SK-N-MC (cell line): ENCODE data around the gene KIAA0040.
"Not testable (repeated sequence)": the region's sequence is repeated elsewhere in the genome, so short reads cannot be mapped to it uniquely, and the experiment has no call there.

Source experiments
- DNase-seq: peaks from one replicate; pipeline ENCODE4 v3.0.0-alpha.2; 2011; ENCODE audit warnings: low read depth, low spot score
- H3K27ac ChIP-seq: fragments of 200-600 bp; sonication (generic); 2 replicates; pipeline ENCODE4 v1.5.1; 2016; ENCODE audit warnings: mixed run types
- H3K36me3 ChIP-seq: fragments of 200-600 bp; sonication (generic); 2 replicates; pipeline ENCODE4 v1.6.1; 2017; ENCODE audit warnings: antibody characterized with exemption, low read length, mixed read lengths; ENCODE audit not compliant: insufficient read depth
- H3K4me3 ChIP-seq: fragments of 200-600 bp; sonication (generic); 2 replicates; pipeline ENCODE4 v1.5.1; 2016
- H3K9ac ChIP-seq: fragments of 200-600 bp; sonication (generic); 2 replicates; pipeline ENCODE4 v1.8.0; 2017; ENCODE audit warnings: mixed run types, mixed read lengths; ENCODE audit not compliant: insufficient read length
- H3K9me3 ChIP-seq: fragments of 200-600 bp; sonication (generic); 2 replicates; pipeline ENCODE4 v1.6.1; 2017; ENCODE audit warnings: low read depth, mild to moderate bottlenecking, antibody characterized with exemption, low read length, moderate library complexity, mixed read lengths
- EZH2 ChIP-seq: fragments of 200-600 bp; sonication (generic); IDR thresholded peaks from one replicate; pipeline ENCODE4 v1.6.1; 2017; ENCODE audit warnings: antibody characterized with exemption
- FOXP2 ChIP-seq: optimal IDR thresholded peaks from 2 replicates; pipeline ENCODE3; 2011; ENCODE audit warnings: mild to moderate bottlenecking, moderate library complexity; ENCODE audit not compliant: insufficient read depth; ENCODE audit errors: extremely low read length, control extremely low read depth
- POLR2AphosphoS5 ChIP-seq: IDR thresholded peaks from 2 replicates; pipeline ENCODE4 v1.6.1; 2012; ENCODE audit warnings: mild to moderate bottlenecking, low read depth, low read length, borderline replicate concordance

The KIAA0040 gene

DNA sequence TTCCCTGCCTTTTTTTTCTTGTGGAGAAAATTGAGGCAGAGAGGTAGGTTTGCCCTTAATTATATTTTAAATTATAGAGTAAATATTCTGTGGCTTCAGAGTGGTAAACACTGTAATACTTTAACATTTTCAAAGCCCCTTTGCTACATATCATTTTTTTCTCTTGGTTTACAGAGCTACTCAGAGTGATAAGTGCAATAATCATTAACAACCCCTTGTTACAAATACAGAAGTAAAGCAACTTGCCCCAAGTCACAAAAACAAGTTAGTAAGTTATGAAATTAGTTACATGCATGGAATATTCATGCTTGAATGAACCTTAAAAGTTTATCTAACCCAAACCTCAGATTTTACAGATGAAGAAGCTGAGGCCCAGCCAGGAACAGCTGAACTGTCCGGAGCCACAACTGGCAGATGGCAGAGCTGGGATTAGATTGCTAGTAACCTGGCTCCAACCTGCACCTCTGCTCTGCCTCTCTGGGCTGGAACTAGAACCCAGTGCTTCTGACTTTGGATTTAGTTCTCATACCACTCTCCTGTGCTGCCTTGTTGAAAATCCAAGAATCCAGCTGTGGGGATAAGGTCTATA lies 76.3 kb downstream of the KIAA0040 start:
- Histone ChIP-seq H3K27ac (no peak overlapping the region), H3K4me3 (no peak overlapping the region), H3K9ac (no peak overlapping the region), H3K9me3 (no peaks in the 10 kb centered on the region), H3K36me3 (no peaks in the 10 kb centered on the region)
- no peak for DNase-seq
- TF ChIP-seq FOXP2 (no peak), POLR2AphosphoS5 (no peak), EZH2 (no peak)

DNA sequence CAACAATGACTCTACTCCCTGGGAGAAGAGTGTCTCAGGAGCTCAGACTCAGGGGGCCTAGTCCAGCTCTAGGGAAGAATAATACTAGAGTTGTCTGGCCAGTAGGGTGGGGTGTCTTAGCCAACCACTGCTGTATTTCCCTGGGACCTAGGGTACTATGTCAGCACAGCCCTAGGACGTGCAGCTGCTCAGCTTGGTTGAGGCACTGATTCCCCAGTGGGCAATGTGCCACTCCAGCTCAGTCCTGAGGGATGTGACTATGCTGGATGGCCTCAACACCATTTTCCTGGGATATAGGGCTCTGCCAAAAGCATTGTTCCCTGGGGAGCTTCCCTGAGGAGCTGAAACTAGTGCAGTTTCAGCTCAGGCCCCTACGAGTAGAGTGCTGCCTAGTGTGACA lies 77.6 kb downstream of the KIAA0040 start:
- no peaks in the 10 kb centered on the region for H3K9me3 ChIP-seq
- H3K4me3 ChIP-seq: no peak overlapping the region
- H3K36me3 ChIP-seq: no peaks in the 10 kb centered on the region
- no peak overlapping the region for H3K9ac ChIP-seq
- no peak for DNase-seq
- H3K27ac ChIP-seq: no peak overlapping the region
- TF ChIP-seq EZH2: no peak
- no peak for TF ChIP-seq FOXP2
- no peak for TF ChIP-seq POLR2AphosphoS5

GRCh38 chr1:175108331-175108820 lies 84.2 kb downstream of the KIAA0040 start:
- H3K9me3 ChIP-seq, H3K9ac ChIP-seq, H3K4me3 ChIP-seq, DNase-seq, H3K36me3 ChIP-seq, H3K27ac ChIP-seq: not testable (repeated sequence)
